GM19372 (cell line): ENCODE data around the gene SFT2D1.
A peak's percentile ranks its signal among the peaks of the same experiment; 100 is the strongest.

Experiments
- ATAC-seq: cut with Tn5 transposase; IDR thresholded peaks from one replicate; pipeline ENCODE4 v1.9.1; 2021; ENCODE audit warnings: mild to moderate bottlenecking, low read depth, moderate library complexity; ENCODE audit not compliant: unreplicated experiment

Gene SFT2D1

DNA sequence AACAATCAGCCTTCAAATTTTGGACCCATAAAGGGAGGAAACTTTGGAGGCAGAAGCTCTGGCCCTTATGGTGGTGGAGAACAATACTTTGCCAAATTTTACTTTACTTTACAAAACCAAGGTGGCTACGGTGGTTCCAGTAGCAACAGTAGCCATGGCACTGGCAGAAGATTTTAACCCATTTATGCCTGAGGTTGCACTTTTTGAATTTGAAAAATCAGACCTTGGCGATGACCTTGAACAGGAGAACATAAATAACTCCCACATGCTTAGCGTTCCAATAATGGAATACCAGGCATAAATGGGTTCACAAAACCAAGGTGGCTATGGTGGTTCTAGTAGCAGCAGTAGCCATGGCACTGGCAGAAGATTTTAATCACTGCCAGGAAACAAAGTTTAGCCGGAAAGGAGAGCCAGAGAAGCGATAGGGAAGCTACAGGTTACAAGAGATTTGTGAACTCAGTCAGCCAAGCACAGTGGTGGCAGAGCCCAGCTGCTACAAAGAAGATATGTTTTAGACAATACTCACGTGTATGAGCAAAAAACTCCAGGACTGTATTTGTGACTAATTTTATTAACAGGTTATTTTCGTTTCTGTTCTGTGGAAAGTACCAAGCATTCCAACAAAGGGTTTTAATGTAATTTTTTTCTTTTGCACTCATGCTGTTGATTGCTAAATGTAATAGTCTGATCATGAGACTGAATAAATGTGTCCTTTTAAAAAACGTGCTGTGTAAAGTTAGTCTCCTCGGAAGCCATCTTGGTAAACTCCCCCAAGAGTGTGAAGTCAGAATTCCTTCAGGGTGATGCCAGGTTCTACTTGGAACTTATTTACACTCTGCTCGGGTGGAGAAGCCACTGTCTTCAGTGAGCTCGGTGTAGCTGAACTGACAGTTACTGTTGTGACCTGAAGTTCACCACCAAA lies 6.7 kb downstream of the SFT2D1 start:
- no peak for ATAC-seq

GRCh38 chr6:166334878-166335277 lies 7.5 kb downstream of the SFT2D1 start:
- no peak for ATAC-seq

DNA sequence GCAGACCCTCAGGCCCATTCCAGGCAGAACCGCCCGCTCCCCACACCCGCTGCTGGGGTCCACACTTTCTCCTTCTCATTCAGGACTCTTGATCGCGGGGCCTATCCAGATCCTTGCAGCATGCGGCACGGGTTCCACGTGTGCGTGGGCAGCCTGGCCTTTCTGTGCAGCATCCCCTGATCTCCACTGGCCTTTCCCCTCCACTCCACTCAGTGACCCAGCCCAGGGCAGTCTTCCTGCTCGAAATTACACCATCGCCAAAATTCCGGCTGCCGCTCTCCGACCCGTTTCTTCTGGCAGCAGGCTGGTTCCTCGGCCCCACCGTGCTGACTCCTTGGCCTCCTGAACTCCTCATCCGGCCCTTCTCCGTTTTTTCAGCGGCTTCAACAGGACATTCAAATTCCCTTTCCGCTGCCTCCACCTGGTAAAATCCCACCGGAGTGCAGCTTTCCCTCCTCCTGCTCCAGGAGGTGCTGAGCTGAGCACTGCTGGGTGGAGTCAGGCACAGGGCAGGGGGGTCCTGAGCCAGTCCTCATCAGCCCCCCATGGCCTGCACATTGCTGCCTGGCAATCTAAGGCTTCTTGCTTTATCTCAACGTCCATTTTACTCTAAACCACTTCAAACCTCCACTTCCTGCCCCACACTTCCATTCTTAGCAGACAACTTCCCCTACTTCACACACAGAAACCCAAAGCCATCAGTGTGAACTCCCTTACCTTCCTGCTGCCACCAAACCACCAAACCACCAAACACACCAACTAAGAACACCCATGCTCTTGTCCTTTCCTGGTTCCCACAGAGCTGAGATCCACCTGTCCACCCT lies 9.0 kb downstream of the SFT2D1 start:
- peak; percentile 66 for ATAC-seq

DNA sequence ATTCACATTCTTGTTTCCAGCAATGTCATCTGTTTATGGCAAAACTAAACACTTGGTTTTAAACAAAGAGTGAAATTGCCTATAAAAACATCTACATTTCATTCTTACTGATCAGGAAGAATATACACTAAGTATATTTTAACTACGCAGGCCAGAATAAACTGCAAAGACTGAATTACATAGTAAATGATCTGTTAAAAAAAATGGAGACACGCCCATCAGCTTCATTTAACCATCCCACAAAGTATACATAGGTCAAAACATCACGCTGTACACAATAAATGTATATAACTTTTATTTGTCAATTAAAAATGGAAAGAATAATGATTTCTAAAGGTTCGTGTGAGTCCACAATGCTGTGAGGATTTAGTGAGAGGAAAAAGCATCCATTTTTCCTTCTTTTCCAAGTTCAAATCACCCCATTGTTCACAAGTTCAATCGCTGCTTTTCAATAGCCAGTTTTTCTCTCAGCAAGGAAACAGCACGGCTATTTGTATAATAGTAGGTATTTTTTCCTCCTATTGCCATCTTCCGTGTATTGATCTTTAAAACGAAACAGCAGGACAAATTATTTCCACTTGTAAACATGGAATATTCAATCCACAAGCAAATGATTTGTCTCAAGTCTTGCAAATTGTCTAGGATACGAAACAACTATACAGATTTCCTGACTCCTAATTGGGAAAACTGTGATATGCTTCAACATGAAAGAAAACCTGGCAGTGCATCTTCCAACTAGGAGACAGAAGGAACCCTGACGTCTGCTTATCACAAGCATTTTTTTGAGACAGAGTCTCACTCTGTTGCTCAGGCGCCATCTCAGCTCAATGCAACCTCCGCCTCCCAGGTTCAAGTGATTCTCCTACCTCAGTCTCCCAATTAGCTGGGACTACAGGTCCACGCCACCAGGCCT lies 10.6 kb downstream of the SFT2D1 start:
- ATAC-seq = no peak

DNA sequence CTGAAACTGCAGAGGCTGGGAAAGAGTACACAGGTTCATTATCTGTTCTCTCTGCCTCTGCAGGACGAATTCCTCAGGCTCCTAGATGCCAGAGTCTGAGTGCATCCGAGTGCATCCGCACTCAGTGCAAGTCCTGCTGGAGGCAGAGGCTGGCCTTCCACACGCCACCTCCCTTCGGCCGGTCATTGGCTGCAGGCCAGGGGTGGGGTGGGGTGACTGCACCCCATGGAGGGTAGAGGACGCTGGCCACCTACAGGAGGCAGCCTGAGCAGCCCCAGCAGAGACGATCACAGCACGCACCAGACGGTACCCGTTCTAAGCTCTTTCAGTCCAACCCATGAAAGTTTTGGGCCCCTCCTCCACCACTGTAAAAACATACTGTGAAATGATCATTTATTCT lies 11.7 kb downstream of the SFT2D1 start:
- ATAC-seq = no peak

DNA sequence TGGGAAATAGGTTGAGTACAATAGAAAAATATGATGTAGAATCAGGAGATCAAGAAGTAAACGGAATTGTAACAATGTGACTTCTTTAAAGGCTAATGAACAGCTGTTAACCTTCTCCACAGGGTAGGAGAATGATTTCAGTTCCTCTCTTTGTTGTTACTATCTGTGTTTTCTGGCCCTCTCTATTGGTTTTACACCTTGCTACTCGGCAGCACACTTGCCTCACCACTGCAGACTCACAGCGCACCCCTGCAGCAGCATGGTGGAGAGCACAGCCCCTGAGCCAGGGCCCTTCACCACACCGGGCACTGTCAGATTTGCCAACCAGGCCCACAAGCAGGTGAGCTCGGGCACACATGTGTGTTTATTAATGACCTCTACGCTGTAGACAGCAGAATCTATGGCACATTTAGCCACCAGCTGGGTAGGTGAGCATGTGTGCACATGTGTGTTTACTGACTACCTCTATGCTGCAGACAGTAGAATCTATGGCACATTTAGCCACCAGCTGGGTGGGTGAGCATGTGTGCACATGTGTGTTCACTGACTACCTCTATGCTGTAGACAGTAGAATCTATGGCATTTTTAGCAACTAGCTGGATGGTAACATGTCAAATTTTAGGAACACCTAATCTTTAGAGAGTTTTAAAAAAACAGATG lies 16.8 kb downstream of the SFT2D1 start:
- peak; percentile 84 for ATAC-seq

GRCh38 chr6:166323395-166323794 lies 18.9 kb downstream of the SFT2D1 start:
- no peak for ATAC-seq

DNA sequence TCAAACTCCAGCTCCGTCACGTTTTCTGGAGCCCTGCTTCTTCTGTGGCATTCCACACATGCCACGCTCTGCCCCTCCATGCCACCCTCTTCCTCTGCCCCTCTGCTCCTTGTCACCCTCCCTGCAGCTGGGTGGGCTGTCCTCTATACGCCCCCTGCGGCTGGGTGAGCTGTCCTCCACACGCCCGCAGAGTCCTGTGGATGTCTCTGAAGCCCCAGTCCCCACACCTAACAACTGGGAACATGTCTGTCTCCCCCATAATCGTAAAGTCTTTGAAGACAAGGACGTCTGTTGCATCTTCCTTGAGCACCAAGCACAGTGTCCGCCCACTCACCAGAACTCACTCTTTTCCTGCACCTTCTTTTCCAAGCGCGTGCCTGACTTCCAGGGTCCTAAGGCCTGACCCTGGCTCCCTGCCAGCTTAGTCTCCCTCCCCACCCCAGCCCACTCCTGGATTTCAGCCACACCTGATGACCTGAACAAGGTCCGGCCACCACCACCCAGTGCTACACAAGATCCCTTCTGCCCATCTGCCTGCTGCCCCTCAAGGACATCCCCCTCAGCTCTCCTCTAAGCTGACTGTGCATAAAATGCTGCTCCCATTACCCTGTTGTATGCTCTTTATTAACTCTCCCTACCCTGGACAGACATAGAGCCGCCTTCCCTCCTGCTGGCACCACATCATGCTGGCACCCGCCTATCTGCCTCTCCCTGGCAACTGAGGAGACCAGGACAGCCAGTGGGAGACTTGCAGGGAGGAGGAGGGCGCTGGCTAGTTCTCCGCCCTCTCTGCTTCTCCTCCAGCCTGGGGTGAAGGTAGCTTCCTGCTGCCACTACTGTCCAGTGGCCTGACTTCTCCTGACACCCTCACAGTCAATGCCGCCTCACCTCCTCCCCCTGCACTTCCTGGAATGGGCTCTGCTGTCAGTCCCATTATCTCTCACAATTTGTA lies 23.4 kb downstream of the SFT2D1 start:
- ATAC-seq = no peak

DNA sequence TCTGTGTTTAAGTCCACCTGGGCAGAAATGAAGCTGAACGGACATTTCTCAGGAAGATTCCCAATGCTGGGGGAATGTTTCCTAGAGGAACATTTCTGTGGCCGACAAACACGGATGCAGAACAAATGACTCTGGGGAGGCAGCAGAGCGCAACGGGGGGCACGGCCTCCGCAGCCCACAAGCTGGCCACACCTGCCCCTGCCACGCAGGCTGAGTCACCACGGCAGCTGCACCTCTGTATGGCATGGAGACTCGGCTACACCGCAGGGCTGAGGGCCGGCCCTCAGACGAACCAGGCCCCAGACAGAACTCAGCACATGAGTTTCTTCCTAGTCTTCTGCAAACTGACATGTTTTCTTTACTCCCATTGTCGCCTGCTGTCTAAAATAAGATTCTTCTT lies 24.1 kb downstream of the SFT2D1 start:
- ATAC-seq = no peak

GRCh38 chr6:166317261-166318212 lies 24.8 kb downstream of the SFT2D1 start:
- no peak for ATAC-seq

DNA sequence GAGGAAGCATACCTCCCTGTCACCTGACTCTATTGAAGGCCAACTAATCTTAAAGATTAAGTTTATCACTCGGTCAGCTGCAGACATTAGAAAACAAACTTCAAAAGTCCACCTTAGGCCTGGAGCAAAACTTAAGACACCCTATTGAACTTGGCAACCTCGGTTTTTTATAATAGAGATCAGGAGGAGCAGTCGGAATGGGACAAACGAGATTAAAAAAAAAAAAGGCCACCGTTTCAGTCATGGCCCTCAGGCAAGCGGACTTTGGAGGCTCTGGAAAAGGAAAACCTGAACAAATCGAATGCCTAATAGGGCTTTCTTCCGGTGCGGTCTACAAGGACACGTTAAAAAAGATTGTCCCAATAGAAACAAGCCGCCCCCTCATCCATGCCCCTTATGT lies 26.9 kb downstream of the SFT2D1 start:
- no peak for ATAC-seq

GRCh38 chr6:166314454-166314853 lies 27.9 kb downstream of the SFT2D1 start:
- ATAC-seq = no peak

DNA sequence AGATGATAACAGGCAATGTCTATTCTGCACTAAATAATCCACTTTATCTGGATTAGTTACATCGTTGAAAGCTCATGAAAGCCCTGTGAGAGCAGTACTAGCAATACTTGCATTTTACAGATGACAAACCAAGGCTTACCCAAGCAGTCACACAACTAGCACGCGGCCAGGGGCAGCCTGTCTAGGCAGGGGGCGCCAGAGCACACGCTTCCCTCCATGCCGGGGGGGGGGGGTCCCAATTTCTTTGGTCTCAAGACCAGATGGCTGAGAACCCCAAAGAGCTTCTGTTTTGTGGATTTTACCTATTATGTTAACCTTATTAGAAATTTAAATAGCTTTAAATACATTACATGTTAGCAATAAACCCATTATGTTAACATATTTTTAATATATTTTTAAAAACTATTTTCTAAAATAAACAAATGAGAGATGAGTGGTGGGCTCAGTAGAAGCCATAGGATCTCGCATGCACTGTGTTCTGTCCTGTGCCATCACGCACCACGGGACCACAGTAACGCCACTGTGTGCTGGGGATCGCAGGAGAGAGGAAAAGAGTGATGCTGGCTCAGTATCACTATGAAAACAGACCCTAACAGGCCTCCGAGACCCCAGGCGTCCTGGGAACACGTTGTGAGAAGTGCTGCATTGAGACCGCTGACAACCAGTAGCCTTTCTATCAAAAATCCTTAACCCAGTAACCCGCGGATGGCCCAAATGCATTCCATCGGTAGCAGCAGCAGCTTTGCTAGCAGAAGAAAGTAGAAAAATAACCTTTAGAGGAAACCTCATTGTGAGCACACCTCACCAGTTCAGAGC lies 28.9 kb downstream of the SFT2D1 start:
- ATAC-seq = no peak

DNA sequence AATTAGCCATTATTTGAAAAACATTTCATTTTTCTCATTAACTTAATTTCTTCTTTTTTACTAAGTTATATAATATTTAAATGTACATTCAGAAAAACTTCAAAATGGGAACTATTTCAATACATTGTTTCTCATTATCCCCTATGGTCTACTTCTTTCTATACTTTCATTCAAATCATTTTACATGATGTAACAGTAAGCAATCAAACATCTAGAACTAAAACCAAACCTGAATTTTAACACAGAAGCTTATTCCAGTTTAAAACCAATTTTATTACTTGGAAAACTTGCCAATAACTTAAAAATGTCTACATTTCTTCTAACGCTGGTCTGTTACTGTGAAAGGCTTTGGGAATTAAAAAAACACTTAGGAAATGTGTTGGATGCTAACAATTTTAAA lies 29.5 kb downstream of the SFT2D1 start:
- no peak for ATAC-seq

DNA sequence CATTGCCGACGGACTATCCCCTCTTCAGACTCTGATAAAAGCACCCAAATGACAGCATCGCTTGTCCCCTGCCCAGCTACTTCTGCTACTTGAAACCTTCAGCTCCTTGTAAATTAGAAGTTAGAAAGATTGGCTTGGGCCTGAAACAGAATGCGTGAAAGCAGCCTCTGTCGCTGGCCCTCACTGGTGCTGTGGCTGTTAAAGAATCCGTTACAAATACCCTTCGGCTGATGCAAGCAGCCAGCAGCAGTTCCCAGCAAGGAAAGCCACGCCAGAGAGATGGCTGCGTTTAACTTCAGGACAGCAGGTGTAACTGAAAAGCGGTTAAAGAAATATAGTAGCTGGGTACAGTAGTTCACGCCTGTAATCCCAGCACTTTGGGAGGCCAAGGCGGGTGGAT lies 31.7 kb downstream of the SFT2D1 start:
- ATAC-seq = no peak

DNA sequence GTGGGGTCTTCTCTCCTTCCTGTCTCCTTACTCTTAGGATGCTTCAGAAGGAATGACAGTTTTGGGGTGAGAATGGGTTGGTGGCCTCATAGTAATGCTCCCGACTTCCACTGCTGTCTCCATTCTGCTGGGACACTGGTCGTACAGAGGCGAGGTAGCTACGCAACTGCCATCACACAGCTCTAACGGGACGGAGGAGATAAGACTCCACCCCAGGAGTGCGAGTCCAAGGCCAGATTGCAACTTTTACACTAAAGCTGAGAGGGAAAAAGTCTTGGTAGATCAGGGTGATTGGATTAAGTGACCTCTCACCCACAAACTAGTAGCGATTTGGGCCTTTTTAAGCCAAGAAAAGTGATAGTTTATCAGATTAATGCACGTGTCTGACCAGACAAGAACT lies 32.4 kb downstream of the SFT2D1 start:
- no peak for ATAC-seq
